Kidney tubule cell (primary cell): Measurements from ENCODE around the gene CERK.
"Not testable (repeated sequence)": the region's sequence is repeated elsewhere in the genome, so short reads cannot be mapped to it uniquely, and the experiment has no call there.

Source experiments
- DNase-seq: peaks from one replicate; pipeline ENCODE4 v3.0.0-alpha.2; 2018; ENCODE audit warnings: low spot score

Gene CERK

GRCh38 chr22:46646531-46647215 lies 91.4 kb downstream of the CERK start:
- DNase-seq: no peak

- not testable (repeated sequence) for DNase-seq
Measured at GRCh38 chr22:46642840-46643480, 95.1 kb downstream of the CERK start.

- DNase-seq: no peak
Measured at GRCh38 chr22:46641811-46642266, 96.2 kb downstream of the CERK start.

GRCh38 chr22:46640293-46641055 lies 97.6 kb downstream of the CERK start:
- no peak for DNase-seq

- DNase-seq: no peak
Measured at GRCh38 chr22:46639843-46640242, 98.2 kb downstream of the CERK start.

- DNase-seq: no peak
Measured at GRCh38 chr22:46638601-46639431, 99.2 kb downstream of the CERK start.

GRCh38 chr22:46637711-46638600 lies 100.1 kb downstream of the CERK start:
- no peak for DNase-seq

- DNase-seq: no peak
Measured at GRCh38 chr22:46636221-46637002, 101.6 kb downstream of the CERK start.

GRCh38 chr22:46635756-46636155 lies 102.3 kb downstream of the CERK start:
- DNase-seq: no peak

GRCh38 chr22:46634973-46635685 lies 102.9 kb downstream of the CERK start:
- DNase-seq: not testable (repeated sequence)
